Muscle of leg (tissue), 11 donors: ENCODE measurements around the gene AK1. TPM values are rescaled to one million over a fixed set of nuclear protein-coding genes. Genes with fewer than 3 reads are reported as not detected.

Experiments
- DNase-seq: peaks from one replicate; pipeline ENCODE4 v3.0.0; 2013
- H3K27ac ChIP-seq: one replicate; pipeline ENCODE4 v1.5.1; 2013; ENCODE audit warnings: mild to moderate bottlenecking, low read length, control low read depth
- H3K27me3 ChIP-seq: one replicate; pipeline ENCODE4 v1.6.1; 2013; ENCODE audit warnings: low read length; ENCODE audit not compliant: control insufficient read depth, insufficient read depth
- H3K36me3 ChIP-seq: one replicate; pipeline ENCODE4 v1.6.1; 2013; ENCODE audit warnings: low read length; ENCODE audit not compliant: control insufficient read depth, insufficient read depth
- H3K4me1 ChIP-seq: one replicate; pipeline ENCODE4 v1.6.1; 2013; ENCODE audit warnings: low read length; ENCODE audit not compliant: control insufficient read depth, insufficient read depth
- H3K4me3 ChIP-seq: one replicate; pipeline ENCODE4 v1.5.1; 2013; ENCODE audit warnings: low read length, control low read depth
- H3K9me3 ChIP-seq: replicated peaks from 2 replicates; pipeline ENCODE4 v1.6.1; 2013; ENCODE audit warnings: low read depth, low read length; ENCODE audit not compliant: control insufficient read depth
- WGBS: methylation state at CpG from one replicate; pipeline ENCODE4 v1.1.5; 2013; ENCODE audit warnings: missing lambda C conversion rate; ENCODE audit not compliant: insufficient coverage; 5-methylcytosine and 5-hydroxymethylcytosine counted together
- polyA plus RNA-seq, 8 donors: library from polyadenylated mRNA; unstranded; fragments of 120-200 nt; gene quantifications; one replicate each; pipeline versions ENCODE4 v1.2.1 to v1.2.3, GENCODE V29; 2013; ENCODE audit warnings: inconsistent platforms in 1 of 8, low replicate concordance in 1 of 8; ENCODE audit not compliant: insufficient read length in 8 of 8, insufficient read depth in 1 of 8
- total RNA-seq: library from RNA; stranded (reverse); fragments of 120-200 nt; gene quantifications from one replicate; pipeline ENCODE4 v1.2.4, GENCODE V29; 2013

The AK1 gene
- total and polyA plus RNA-seq, 9 donors = 579 to 1,396 (median 1,100) TPM

GRCh38 chr9:127910613-127911205 is 33.2 kb upstream of the AK1 start:
- no peak for DNase-seq
- Histone ChIP-seq H3K4me1 (peaks cover 27% of the 10 kb centered on the region), H3K36me3 (peaks cover 53% of the 10 kb centered on the region)

GRCh38 chr9:127909839-127910273 is 32.4 kb upstream of the AK1 start:
- peaks cover 51% of the 10 kb centered on the region for H3K36me3 ChIP-seq
- DNase-seq = no peak

More at GRCh38 chr9:127910613-127911205, 33.2 kb upstream of the AK1 start:
- Histone ChIP-seq H3K4me3 (no peak overlapping the region), H3K27me3 (no peaks in the 10 kb centered on the region), H3K9me3 (no peaks in the 10 kb centered on the region), H3K27ac (no peak overlapping the region)
- 78% methylated on average over 4 of the region's 6 CpGs for WGBS

GRCh38 chr9:127908660-127908926 is 31.1 kb upstream of the AK1 start:
- WGBS = 95% methylated on average over 7 of the region's 10 CpGs
- Histone ChIP-seq H3K36me3 (peaks cover 45% of the 10 kb centered on the region), H3K9me3 (no peaks in the 10 kb centered on the region), H3K27ac (no peak overlapping the region), H3K27me3 (no peaks in the 10 kb centered on the region), H3K4me3 (no peak overlapping the region), H3K4me1 (peaks cover 42% of the 10 kb centered on the region)
- DNase-seq = no peak

More at GRCh38 chr9:127909839-127910273, 32.4 kb upstream of the AK1 start:
- no peak overlapping the region for H3K4me3 ChIP-seq
- H3K9me3 ChIP-seq = no peaks in the 10 kb centered on the region
- no peaks in the 10 kb centered on the region for H3K27me3 ChIP-seq
- H3K27ac ChIP-seq = no peak overlapping the region
- peaks cover 29% of the 10 kb centered on the region for H3K4me1 ChIP-seq
- WGBS = 81% methylated on average over 16 of the region's 17 CpGs

- H3K4me3 ChIP-seq = no peak overlapping the region
- no peak for DNase-seq
- peaks cover 44% of the 10 kb centered on the region for H3K36me3 ChIP-seq
- no peaks in the 10 kb centered on the region for H3K9me3 ChIP-seq
- no peak overlapping the region for H3K27ac ChIP-seq
- H3K27me3 ChIP-seq = no peaks in the 10 kb centered on the region
- WGBS = 82% methylated on average over 17 of the region's 35 CpGs
- H3K4me1 ChIP-seq = peaks cover 47% of the 10 kb centered on the region
Measured at GRCh38 chr9:127907867-127908659, 30.6 kb upstream of the AK1 start.

GRCh38 chr9:127905788-127906191 is 28.3 kb upstream of the AK1 start:
- Histone ChIP-seq H3K4me3 (no peak overlapping the region), H3K9me3 (no peaks in the 10 kb centered on the region), H3K36me3 (peaks cover 22% of the 10 kb centered on the region), H3K4me1 (peaks cover 47% of the 10 kb centered on the region), H3K27me3 (no peaks in the 10 kb centered on the region), H3K27ac (peak overlapping the region; percentile 32)
- WGBS = 83% methylated on average over 10 of the region's 12 CpGs
- DNase-seq = no peak

GRCh38 chr9:127905004-127905728 is 27.7 kb upstream of the AK1 start:
- no peak overlapping the region for H3K4me3 ChIP-seq
- H3K4me1 ChIP-seq = peaks cover 42% of the 10 kb centered on the region
- H3K36me3 ChIP-seq = peaks cover 16% of the 10 kb centered on the region
- H3K9me3 ChIP-seq = no peaks in the 10 kb centered on the region
- 57% methylated on average over 2 of the region's 5 CpGs for WGBS
- peak overlapping the region; percentile 63 for H3K27ac ChIP-seq
- H3K27me3 ChIP-seq = no peaks in the 10 kb centered on the region
- DNase-seq = no peak

GRCh38 chr9:127904561-127905003 is 27.1 kb upstream of the AK1 start:
- peak overlapping the region; percentile 63 for H3K27ac ChIP-seq
- H3K4me3 ChIP-seq = no peak overlapping the region
- H3K9me3 ChIP-seq = no peaks in the 10 kb centered on the region
- H3K27me3 ChIP-seq = no peaks in the 10 kb centered on the region
- peaks cover 10% of the 10 kb centered on the region for H3K36me3 ChIP-seq
- peak; percentile 70 for DNase-seq
- H3K4me1 ChIP-seq = peaks cover 48% of the 10 kb centered on the region
- 20% methylated on average over 4 of the region's 12 CpGs for WGBS

GRCh38 chr9:127903557-127904475 is 26.3 kb upstream of the AK1 start:
- DNase-seq = peak; percentile 72
- peaks cover 50% of the 10 kb centered on the region for H3K4me1 ChIP-seq
- H3K36me3 ChIP-seq = peaks cover 8% of the 10 kb centered on the region
- 35% methylated on average over 12 of the region's 17 CpGs for WGBS
- H3K27me3 ChIP-seq = no peaks in the 10 kb centered on the region
- peak overlapping the region; percentile 65 for H3K27ac ChIP-seq
- no peak overlapping the region for H3K4me3 ChIP-seq
- no peaks in the 10 kb centered on the region for H3K9me3 ChIP-seq

- DNase-seq = peak; percentile 92
Measured at GRCh38 chr9:127899128-127899943, 21.9 kb upstream of the AK1 start, which contains the start of gene ST6GALNAC6. ST6GALNAC6 (minus strand) TSS chr9:127899603; CDS start chr9:127897981, 1,622 bp downstream.

More at GRCh38 chr9:127899128-127899943, 21.9 kb upstream of the AK1 start, which contains the start of gene ST6GALNAC6:
- Histone ChIP-seq H3K4me1 (peaks cover 48% of the 10 kb centered on the region), H3K27ac (peak within 1 kb of the TSS; percentile 96), H3K9me3 (peaks cover 3% of the 10 kb centered on the region), H3K4me3 (peak within 1 kb of the TSS; percentile 98), H3K27me3 (no peaks in the 10 kb centered on the region), H3K36me3 (peaks cover 20% of the 10 kb centered on the region)
- WGBS = under 1% methylated on average over 59 of the region's 89 CpGs
